Measurements from ENCODE around the gene SDHD. TPM values are rescaled to one million over a fixed set of nuclear protein-coding genes. Genes with fewer than 3 reads are reported as not detected.
A peak's percentile ranks its signal among the peaks of the same experiment; 100 is the strongest.

Gene SDHD
- polyA plus RNA-seq, 1 of the 3 experiments (the other 2 are of a cell fraction), result 169 TPM

- TF ChIP-seq, protein P1, sequence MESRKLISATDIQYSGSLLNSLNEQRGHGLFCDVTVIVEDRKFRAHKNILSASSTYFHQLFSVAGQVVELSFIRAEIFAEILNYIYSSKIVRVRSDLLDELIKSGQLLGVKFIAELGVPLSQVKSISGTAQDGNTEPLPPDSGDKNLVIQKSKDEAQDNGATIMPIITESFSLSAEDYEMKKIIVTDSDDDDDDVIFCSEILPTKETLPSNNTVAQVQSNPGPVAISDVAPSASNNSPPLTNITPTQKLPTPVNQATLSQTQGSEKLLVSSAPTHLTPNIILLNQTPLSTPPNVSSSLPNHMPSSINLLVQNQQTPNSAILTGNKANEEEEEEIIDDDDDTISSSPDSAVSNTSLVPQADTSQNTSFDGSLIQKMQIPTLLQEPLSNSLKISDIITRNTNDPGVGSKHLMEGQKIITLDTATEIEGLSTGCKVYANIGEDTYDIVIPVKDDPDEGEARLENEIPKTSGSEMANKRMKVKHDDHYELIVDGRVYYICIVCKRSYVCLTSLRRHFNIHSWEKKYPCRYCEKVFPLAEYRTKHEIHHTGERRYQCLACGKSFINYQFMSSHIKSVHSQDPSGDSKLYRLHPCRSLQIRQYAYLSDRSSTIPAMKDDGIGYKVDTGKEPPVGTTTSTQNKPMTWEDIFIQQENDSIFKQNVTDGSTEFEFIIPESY (IDR thresholded peaks at IDR 0.05; ENCODE audit: borderline replicate concordance, low read depth), result no peak
- TF ChIP-seq MXI1 (IDR thresholded peaks at IDR 0.05; ENCODE audit: low read depth, low read length) (no peak), YY1 (IDR thresholded peaks at IDR 0.05; ENCODE audit: low read depth) (no peak), RAD21 (IDR thresholded peaks at IDR 0.05; ENCODE audit: low read length) (no peak), RFX5 (IDR thresholded peaks at IDR 0.05; ENCODE audit: low read length) (no peak)
Observed at GRCh38 chr11:112042161-112042960, 44.3 kb upstream of the SDHD start (continued).

DNA sequence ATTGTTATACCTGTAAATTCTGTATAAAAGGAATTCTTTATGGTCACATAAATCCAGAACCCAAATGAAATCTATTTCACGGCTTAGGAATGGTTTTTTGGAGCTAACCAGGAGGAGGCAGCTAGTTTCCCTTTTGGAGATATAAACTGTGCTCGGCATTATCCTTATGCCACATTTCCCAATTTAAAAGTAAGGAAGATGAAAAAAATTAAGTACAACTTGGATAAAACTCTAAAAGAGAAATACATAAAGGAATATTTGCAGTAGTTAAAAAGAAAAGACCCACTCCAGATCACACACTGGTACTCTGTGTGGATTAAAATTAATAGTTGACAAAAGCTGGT, 43.7 kb upstream of the SDHD start:
- Histone ChIP-seq H4K20me1 (ENCODE audit: insufficient read depth) (no peaks in the 10 kb centered on the region), H3K36me3 (replicated peaks in 1 of 2; ENCODE audit: control insufficient read depth in 1 of 2, insufficient read depth in 2 of 2, low read length in 1 of 2) (peaks cover 58 to 66% of the 10 kb centered on the region in 2 experiments), H2AFZ (ENCODE audit: low read depth) (no peak overlapping the region), H3K9me3 (no peaks in the 10 kb centered on the region), H3K4me1 (ENCODE audit: control insufficient read depth in 1 of 2, insufficient read depth in 2 of 2, low read depth in 1 of 2, low read length in 1 of 2) (no peaks in the 10 kb centered on the region; a peak in 1 of 4 replicates), H3K27ac (ENCODE audit: low read depth in 2 of 2, low read length in 1 of 2) (peak overlapping the region in 1 of 2 experiments; percentile 43; a peak in 2 of 4 replicates), H3F3A (replicated peaks; ENCODE audit: insufficient read depth) (peaks cover 7% of the 10 kb centered on the region), H3K4me3 (ENCODE audit: low read depth in 2 of 2, low read length in 1 of 2) (no peak overlapping the region), H3K9me2 (no peaks in the 10 kb centered on the region), H3K79me2 (ENCODE audit: insufficient read depth) (peaks cover 3% of the 10 kb centered on the region; the same call in 1 of the 2 replicates), H3K4me2 (no peak overlapping the region), H3K9ac (no peak overlapping the region), H3K27me3 (ENCODE audit: insufficient read depth) (no peaks in the 10 kb centered on the region)
- DNase-seq, result no peak
- POLR2A ChIA-PET, result no interaction called here
- CTCF ChIA-PET, result interaction anchor here (0.5 to 1.2 kb wide), 3 partner anchors 10 to 21 kb away, joined by 3 to 4 read pairs (median 3); no protein-coding TSS in a partner anchor
- TF ChIP-seq TEAD4 (IDR thresholded peaks at IDR 0.05; ENCODE audit: borderline replicate concordance, insufficient read depth) (no peak), RCOR1 (IDR thresholded peaks at IDR 0.05; ENCODE audit: low read length) (no peak), CHD2 (IDR thresholded peaks at IDR 0.05; ENCODE audit: low read length, partially characterized antibody) (no peak), RXRA (IDR thresholded peaks at IDR 0.05; ENCODE audit: borderline replicate concordance, low read depth) (no peak), EZH2phosphoT487 (IDR thresholded peaks at IDR 0.05; ENCODE audit: borderline replicate concordance, low read depth) (no peak), USF2 (IDR thresholded peaks at IDR 0.05; ENCODE audit: borderline replicate concordance, low read depth, low read length) (no peak), NFIC (IDR thresholded peaks at IDR 0.05; ENCODE audit: borderline replicate concordance) (no peak)
- TF ChIP-seq, protein P2, sequence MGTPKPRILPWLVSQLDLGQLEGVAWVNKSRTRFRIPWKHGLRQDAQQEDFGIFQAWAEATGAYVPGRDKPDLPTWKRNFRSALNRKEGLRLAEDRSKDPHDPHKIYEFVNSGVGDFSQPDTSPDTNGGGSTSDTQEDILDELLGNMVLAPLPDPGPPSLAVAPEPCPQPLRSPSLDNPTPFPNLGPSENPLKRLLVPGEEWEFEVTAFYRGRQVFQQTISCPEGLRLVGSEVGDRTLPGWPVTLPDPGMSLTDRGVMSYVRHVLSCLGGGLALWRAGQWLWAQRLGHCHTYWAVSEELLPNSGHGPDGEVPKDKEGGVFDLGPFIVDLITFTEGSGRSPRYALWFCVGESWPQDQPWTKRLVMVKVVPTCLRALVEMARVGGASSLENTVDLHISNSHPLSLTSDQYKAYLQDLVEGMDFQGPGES (IDR thresholded peaks at IDR 0.05; ENCODE audit: low read depth, low read length), result no peak
- WGBS (ENCODE audit: low lambda C conversion rate), result 95% methylated on average over 2 of the region's 2 CpGs
